Activated naive CD8-positive, alpha-beta T cell treated with anti-CD3 and anti-CD28 coated beads, Interleukin-2, amount 10 ng/mL, durations not matched to agents 7 days and 5 days (primary cell): ENCODE measurements around the gene LINC00237. TPM values are rescaled to one million over a fixed set of nuclear protein-coding genes. Genes with fewer than 3 reads are reported as not detected.
A peak's percentile ranks its signal among the peaks of the same experiment; 100 is the strongest.

ENCODE experiments used
- ATAC-seq: fragments of 150-1000 bp; cut with Tn5 transposase; one replicate; pipeline ENCODE4 v1.10.0; 2021; ENCODE audit warnings: low read depth, moderate library complexity
- POLR2A ChIA-PET: fragments of 350-600 bp; sonication (Branson Sonifier 250); formaldehyde crosslinking; loops from one replicate; lab custom pipeline; 2021; ENCODE audit warnings: antibody characterized with exemption; lab: Charles Lee
- DNase-seq: peaks from one replicate; pipeline ENCODE4 v3.0.0; 2021
- H3K27ac Mint-ChIP-seq: one replicate; pipeline ENCODE4 v1.8.0; 2022; ENCODE audit warnings: mild to moderate bottlenecking, mixed read lengths
- H3K27me3 Mint-ChIP-seq: one replicate; pipeline ENCODE4 v1.8.0; 2022; ENCODE audit warnings: mild to moderate bottlenecking, moderate library complexity, mixed read lengths
- H3K36me3 Mint-ChIP-seq: one replicate; pipeline ENCODE4 v1.8.0; 2021; ENCODE audit warnings: mild to moderate bottlenecking, mixed read lengths
- H3K4me1 Mint-ChIP-seq: one replicate; pipeline ENCODE4 v1.8.0; 2021; ENCODE audit warnings: mixed read lengths
- H3K4me3 Mint-ChIP-seq: one replicate; pipeline ENCODE4 v1.8.0; 2022; ENCODE audit warnings: mild to moderate bottlenecking, moderate library complexity, mixed read lengths
- H3K9me3 Mint-ChIP-seq: one replicate; pipeline ENCODE4 v1.8.0; 2021; ENCODE audit warnings: mixed read lengths
- total RNA-seq, 2 experiments: library from RNA; stranded (reverse); gene quantifications; one replicate each; pipeline ENCODE4 v1.2.3, GENCODE V29; 2021

The LINC00237 gene
- under 1 TPM in 1 of 2 experiments, not detected in 1; 0.33 TPM for total RNA-seq

GRCh38 chr20:21106171-21107017 is at the start of gene LINC00237:
TSS of gene LINC00237 (minus strand) at chr20:21106358.
- peaks cover 86% of the 10 kb centered on the region for H3K27me3 Mint-ChIP-seq
- H3K36me3 Mint-ChIP-seq = no peaks in the 10 kb centered on the region
- peaks cover 20% of the 10 kb centered on the region for H3K4me1 Mint-ChIP-seq
- ATAC-seq (no peak), DNase-seq (no peak)
- POLR2A ChIA-PET = no interaction called here
- H3K27ac Mint-ChIP-seq = no peak within 1 kb of the TSS
- H3K4me3 Mint-ChIP-seq = peak within 1 kb of the TSS; percentile 49
- H3K9me3 Mint-ChIP-seq = no peaks in the 10 kb centered on the region

- Mint-ChIP-seq H3K27me3 (no peaks in the 10 kb centered on the region), H3K4me1 (peaks cover 5% of the 10 kb centered on the region), H3K4me3 (no peak overlapping the region), H3K27ac (no peak overlapping the region), H3K36me3 (peaks cover 11% of the 10 kb centered on the region), H3K9me3 (no peaks in the 10 kb centered on the region)
- POLR2A ChIA-PET = interaction anchor here (0.7 kb wide), 1 partner anchor 54 kb away, joined by 3 read pairs; no protein-coding TSS in a partner anchor
- no peak for DNase-seq
- ATAC-seq = no peak
These were observed 49.1 kb upstream of the LINC00237 start for GRCh38 chr20:21155268-21155667.

- Mint-ChIP-seq H3K4me1 (peaks cover 5% of the 10 kb centered on the region), H3K36me3 (peaks cover 10% of the 10 kb centered on the region), H3K4me3 (no peak overlapping the region), H3K27me3 (no peaks in the 10 kb centered on the region), H3K9me3 (no peaks in the 10 kb centered on the region), H3K27ac (no peak overlapping the region)
- POLR2A ChIA-PET = no interaction called here
- ATAC-seq = no peak
- no peak for DNase-seq
These were observed 48.5 kb upstream of the LINC00237 start for GRCh38 chr20:21154692-21155091.

GRCh38 chr20:21151791-21152190 is 45.6 kb upstream of the LINC00237 start:
- ATAC-seq = no peak

GRCh38 chr20:21149344-21149743 is 43.2 kb upstream of the LINC00237 start:
- no peaks in the 10 kb centered on the region for H3K9me3 Mint-ChIP-seq
- H3K4me1 Mint-ChIP-seq = no peaks in the 10 kb centered on the region
- no peak overlapping the region for H3K4me3 Mint-ChIP-seq
- H3K27ac Mint-ChIP-seq = no peak overlapping the region
- no peak for ATAC-seq
- H3K36me3 Mint-ChIP-seq = peaks cover 14% of the 10 kb centered on the region
- H3K27me3 Mint-ChIP-seq = no peaks in the 10 kb centered on the region
- POLR2A ChIA-PET = no interaction called here
- DNase-seq = no peak

More at GRCh38 chr20:21151791-21152190, 45.6 kb upstream of the LINC00237 start:
- Mint-ChIP-seq H3K36me3 (peaks cover 17% of the 10 kb centered on the region), H3K27me3 (no peaks in the 10 kb centered on the region), H3K9me3 (no peaks in the 10 kb centered on the region), H3K4me3 (no peak overlapping the region), H3K4me1 (no peaks in the 10 kb centered on the region), H3K27ac (no peak overlapping the region)
- POLR2A ChIA-PET = no interaction called here
- no peak for DNase-seq

GRCh38 chr20:21147593-21147992 is 41.4 kb upstream of the LINC00237 start:
- H3K27me3 Mint-ChIP-seq = no peaks in the 10 kb centered on the region
- H3K36me3 Mint-ChIP-seq = peaks cover 11% of the 10 kb centered on the region
- no peak overlapping the region for H3K27ac Mint-ChIP-seq
- POLR2A ChIA-PET = no interaction called here
- H3K4me3 Mint-ChIP-seq = no peak overlapping the region
- no peak for DNase-seq
- no peaks in the 10 kb centered on the region for H3K9me3 Mint-ChIP-seq
- ATAC-seq = no peak
- no peaks in the 10 kb centered on the region for H3K4me1 Mint-ChIP-seq

GRCh38 chr20:21146215-21146614 is 40.1 kb upstream of the LINC00237 start:
- H3K4me1 Mint-ChIP-seq = no peaks in the 10 kb centered on the region
- no peak overlapping the region for H3K27ac Mint-ChIP-seq
- no peak for ATAC-seq

GRCh38 chr20:21145424-21145823 is 39.3 kb upstream of the LINC00237 start:
- Mint-ChIP-seq H3K4me3 (no peak overlapping the region), H3K36me3 (peaks cover 7% of the 10 kb centered on the region), H3K27ac (no peak overlapping the region), H3K9me3 (no peaks in the 10 kb centered on the region), H3K27me3 (no peaks in the 10 kb centered on the region), H3K4me1 (no peaks in the 10 kb centered on the region)
- ATAC-seq (no peak), DNase-seq (no peak)
- POLR2A ChIA-PET = no interaction called here

More at GRCh38 chr20:21146215-21146614, 40.1 kb upstream of the LINC00237 start:
- Mint-ChIP-seq H3K9me3 (no peaks in the 10 kb centered on the region), H3K27me3 (no peaks in the 10 kb centered on the region), H3K4me3 (no peak overlapping the region), H3K36me3 (peaks cover 10% of the 10 kb centered on the region)
- no peak for DNase-seq
- POLR2A ChIA-PET = no interaction called here

GRCh38 chr20:21143194-21143890 is 37.2 kb upstream of the LINC00237 start:
- DNase-seq (no peak), ATAC-seq (no peak)
- no peak overlapping the region for H3K27ac Mint-ChIP-seq
- H3K27me3 Mint-ChIP-seq = no peaks in the 10 kb centered on the region
- H3K9me3 Mint-ChIP-seq = no peaks in the 10 kb centered on the region
- peaks cover 13% of the 10 kb centered on the region for H3K36me3 Mint-ChIP-seq
- POLR2A ChIA-PET = no interaction called here
- no peak overlapping the region for H3K4me3 Mint-ChIP-seq
- H3K4me1 Mint-ChIP-seq = no peaks in the 10 kb centered on the region

- Mint-ChIP-seq H3K27ac (no peak overlapping the region), H3K9me3 (no peaks in the 10 kb centered on the region), H3K4me3 (no peak overlapping the region), H3K4me1 (no peaks in the 10 kb centered on the region), H3K27me3 (no peaks in the 10 kb centered on the region), H3K36me3 (peaks cover 16% of the 10 kb centered on the region)
- POLR2A ChIA-PET = no interaction called here
- no peak for ATAC-seq
- DNase-seq = no peak
These were observed 35.7 kb upstream of the LINC00237 start for GRCh38 chr20:21141825-21142224.

- no peak for DNase-seq
- no peak for ATAC-seq
- H3K27ac Mint-ChIP-seq = no peak overlapping the region
- POLR2A ChIA-PET = no interaction called here
- H3K27me3 Mint-ChIP-seq = no peaks in the 10 kb centered on the region
- H3K4me1 Mint-ChIP-seq = no peaks in the 10 kb centered on the region
- H3K36me3 Mint-ChIP-seq = peaks cover 16% of the 10 kb centered on the region
- no peak overlapping the region for H3K4me3 Mint-ChIP-seq
- H3K9me3 Mint-ChIP-seq = no peaks in the 10 kb centered on the region
These were observed 33.9 kb upstream of the LINC00237 start for GRCh38 chr20:21139881-21140566.

GRCh38 chr20:21137078-21137477 is 30.9 kb upstream of the LINC00237 start:
- H3K4me1 Mint-ChIP-seq = peaks cover 11% of the 10 kb centered on the region
- ATAC-seq = no peak
- POLR2A ChIA-PET = interaction anchor here (0.6 to 0.7 kb wide), 2 partner anchors 100 to 167 kb away, joined by 3 read pairs; no protein-coding TSS in a partner anchor
- H3K36me3 Mint-ChIP-seq = peaks cover 23% of the 10 kb centered on the region
- no peak overlapping the region for H3K27ac Mint-ChIP-seq
- no peak for DNase-seq
- no peak overlapping the region for H3K4me3 Mint-ChIP-seq
- H3K9me3 Mint-ChIP-seq = no peaks in the 10 kb centered on the region
- H3K27me3 Mint-ChIP-seq = no peaks in the 10 kb centered on the region

- Mint-ChIP-seq H3K36me3 (peaks cover 23% of the 10 kb centered on the region), H3K9me3 (no peaks in the 10 kb centered on the region), H3K27me3 (no peaks in the 10 kb centered on the region), H3K4me1 (peaks cover 11% of the 10 kb centered on the region), H3K4me3 (no peak overlapping the region), H3K27ac (no peak overlapping the region)
- ATAC-seq (no peak), DNase-seq (no peak)
- POLR2A ChIA-PET = interaction anchor here (0.7 kb wide), 1 partner anchor 168 kb away, joined by 3 read pairs; no protein-coding TSS in a partner anchor
These were observed 30.0 kb upstream of the LINC00237 start for GRCh38 chr20:21136015-21136732.
